Cardiac muscle cell (in vitro differentiated cells and primary cell): Measurements from ENCODE around the gene C1QTNF9. TPM values are rescaled to one million over a fixed set of nuclear protein-coding genes. Genes with fewer than 3 reads are reported as not detected.

ENCODE experiments used
- polyA plus RNA-seq: library from polyadenylated mRNA; unstranded; fragments of >200 nt; fragmentation: Nextera tagmentation; extraction: Ambion mirVana; gene quantifications from 2 replicates; pipeline ENCODE4 v1.2.1, GENCODE V29; 2016
- total RNA-seq: library from RNA; depleted of rRNA; stranded (reverse); fragments of >200 nt; gene quantifications from 2 replicates; pipeline ENCODE4 v1.2.3, GENCODE V29; 2016

The C1QTNF9 gene
- total and polyA plus RNA-seq, 2 experiments from 2014 or later, result 0.12 TPM; not detected in 1

Other genes with a start within 250 kb of the C1QTNF9 start
- 13.0 and 23.3 TPM in 2 replicates for gene SPATA13, start 148.9 kb upstream of the C1QTNF9 start, total RNA-seq
- gene SPATA13, start 148.9 kb upstream of the C1QTNF9 start, polyA plus RNA-seq, result 3.9 and 5.3 TPM in 2 replicates
- gene PARP4, start 203.2 kb downstream of the C1QTNF9 start, total RNA-seq, result 26.2 and 37.8 TPM in 2 replicates
- gene PARP4, start 203.2 kb downstream of the C1QTNF9 start, polyA plus RNA-seq, result 20.4 and 25.1 TPM in 2 replicates